ENCODE measurements around the gene MPST.
"Not testable (repeated sequence)": the region's sequence is repeated elsewhere in the genome, so short reads cannot be mapped to it uniquely, and the experiment has no call there.

MPST gene

DNA sequence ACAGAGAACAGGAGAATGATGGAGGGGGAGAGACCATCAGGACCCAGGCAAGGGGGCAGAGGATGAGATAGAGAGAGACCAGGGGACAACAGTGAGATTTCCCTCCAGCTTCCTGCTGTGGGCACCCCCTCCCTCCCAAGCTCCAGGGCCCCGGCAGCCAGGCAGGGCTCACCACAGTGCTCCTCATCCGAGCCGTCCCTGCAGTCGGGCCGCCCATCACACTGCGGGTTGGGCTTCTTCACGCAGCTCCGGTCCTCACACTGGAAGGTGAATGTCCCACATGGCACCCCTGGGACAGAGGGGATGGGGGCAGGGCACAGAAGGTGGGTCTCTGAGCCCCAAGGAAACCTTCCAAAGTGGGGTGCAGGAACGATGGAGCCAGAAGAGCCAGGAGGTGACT, 51.2 kb downstream of the MPST start:
- Histone ChIP-seq H2AFZ (ENCODE audit: low read depth) (no peak overlapping the region), H3K36me3 (ENCODE audit: insufficient read depth) (no peaks in the 10 kb centered on the region), H3K4me3 (IDR thresholded peaks at IDR 0.05; ENCODE audit: insufficient read depth, low read depth, low read length) (no peak overlapping the region), H3K9ac (no peak overlapping the region), H3K4me2 (no peak overlapping the region), H4K20me1 (ENCODE audit: insufficient read depth) (no peaks in the 10 kb centered on the region), H3K4me1 (ENCODE audit: low read depth, poor library complexity, severe bottlenecking) (no peaks in the 10 kb centered on the region), H3K27me3 (ENCODE audit: insufficient read depth, low read depth) (peaks cover 22% of the 10 kb centered on the region), H3K79me2 (ENCODE audit: insufficient read depth, low read depth) (no peaks in the 10 kb centered on the region), H3K27ac (no peak overlapping the region)
- TF ChIP-seq, protein P1, sequence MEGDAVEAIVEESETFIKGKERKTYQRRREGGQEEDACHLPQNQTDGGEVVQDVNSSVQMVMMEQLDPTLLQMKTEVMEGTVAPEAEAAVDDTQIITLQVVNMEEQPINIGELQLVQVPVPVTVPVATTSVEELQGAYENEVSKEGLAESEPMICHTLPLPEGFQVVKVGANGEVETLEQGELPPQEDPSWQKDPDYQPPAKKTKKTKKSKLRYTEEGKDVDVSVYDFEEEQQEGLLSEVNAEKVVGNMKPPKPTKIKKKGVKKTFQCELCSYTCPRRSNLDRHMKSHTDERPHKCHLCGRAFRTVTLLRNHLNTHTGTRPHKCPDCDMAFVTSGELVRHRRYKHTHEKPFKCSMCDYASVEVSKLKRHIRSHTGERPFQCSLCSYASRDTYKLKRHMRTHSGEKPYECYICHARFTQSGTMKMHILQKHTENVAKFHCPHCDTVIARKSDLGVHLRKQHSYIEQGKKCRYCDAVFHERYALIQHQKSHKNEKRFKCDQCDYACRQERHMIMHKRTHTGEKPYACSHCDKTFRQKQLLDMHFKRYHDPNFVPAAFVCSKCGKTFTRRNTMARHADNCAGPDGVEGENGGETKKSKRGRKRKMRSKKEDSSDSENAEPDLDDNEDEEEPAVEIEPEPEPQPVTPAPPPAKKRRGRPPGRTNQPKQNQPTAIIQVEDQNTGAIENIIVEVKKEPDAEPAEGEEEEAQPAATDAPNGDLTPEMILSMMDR (conservative IDR thresholded peaks at IDR 0.05; ENCODE audit: low read depth, low read length), result no peak

DNA sequence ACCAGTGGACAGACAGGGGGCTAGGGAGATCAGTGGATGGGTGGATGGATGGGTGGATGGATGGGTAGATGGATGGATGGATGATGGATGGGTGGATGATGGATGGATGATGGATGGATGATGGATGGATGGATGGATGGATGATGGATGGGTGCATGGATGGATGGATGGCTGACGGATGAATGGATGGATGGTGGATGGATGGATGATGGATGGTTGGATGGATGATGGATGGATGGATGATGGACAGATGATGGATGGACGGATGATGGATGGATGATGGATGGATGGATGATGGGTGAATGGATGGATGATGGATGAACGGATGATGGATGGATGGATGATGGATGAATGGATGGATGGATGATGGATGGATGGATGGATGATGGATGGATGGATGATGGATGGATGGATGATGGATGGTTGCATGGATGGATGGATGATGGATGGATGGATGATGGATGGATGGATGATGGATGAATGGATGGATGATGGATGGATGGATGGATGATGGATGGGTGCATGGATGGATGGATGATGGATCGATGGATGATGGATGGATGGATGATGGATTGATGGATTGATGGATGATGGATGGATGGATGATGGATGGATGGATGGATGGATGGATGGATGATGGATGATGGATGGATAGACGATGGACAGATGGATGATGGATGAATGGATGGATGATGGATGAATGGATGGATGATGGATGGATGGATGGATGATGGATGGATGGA, 52.5 kb downstream of the MPST start:
- H3K9ac ChIP-seq; H3K4me3 ChIP-seq (IDR thresholded peaks at IDR 0.05; ENCODE audit: insufficient read depth, low read depth, low read length); H3K79me2 ChIP-seq (ENCODE audit: insufficient read depth, low read depth); H3K4me1 ChIP-seq (ENCODE audit: low read depth, poor library complexity, severe bottlenecking); H3K36me3 ChIP-seq (ENCODE audit: insufficient read depth); H3K27ac ChIP-seq; H3K4me2 ChIP-seq; H2AFZ ChIP-seq (ENCODE audit: low read depth); H4K20me1 ChIP-seq (ENCODE audit: insufficient read depth): not testable (repeated sequence)
- H3K27me3 ChIP-seq (ENCODE audit: insufficient read depth, low read depth), result peaks cover 30% of the 10 kb centered on the region

DNA sequence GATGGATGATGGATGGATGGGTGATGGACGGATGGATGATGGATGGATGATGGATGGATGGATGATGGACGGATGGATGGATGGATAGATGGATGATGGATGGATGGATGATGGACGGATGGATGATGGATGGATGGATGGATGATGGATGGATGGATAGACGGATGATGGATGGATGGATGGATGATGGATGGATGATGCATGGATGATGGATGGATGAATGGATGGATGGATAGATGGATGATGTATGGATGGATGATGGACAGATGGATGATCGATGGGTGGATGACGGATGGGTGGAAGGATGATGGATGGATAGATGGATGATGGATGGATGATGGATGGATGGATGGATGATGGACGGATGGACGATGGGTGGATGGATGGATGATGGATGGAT, 53.1 kb downstream of the MPST start:
- H3K27ac ChIP-seq, result no peak overlapping the region
- TF ChIP-seq, protein P1 (conservative IDR thresholded peaks at IDR 0.05; ENCODE audit: low read depth, low read length), result no peak
- no peak overlapping the region for H3K9ac ChIP-seq
- H3K36me3 ChIP-seq (ENCODE audit: insufficient read depth), result no peaks in the 10 kb centered on the region
- no peak overlapping the region for H3K4me2 ChIP-seq
- no peak overlapping the region for H2AFZ ChIP-seq (ENCODE audit: low read depth)
- H3K4me3 ChIP-seq (IDR thresholded peaks at IDR 0.05; ENCODE audit: insufficient read depth, low read depth, low read length), result no peak overlapping the region
- no peaks in the 10 kb centered on the region for H4K20me1 ChIP-seq (ENCODE audit: insufficient read depth)
- no peaks in the 10 kb centered on the region for H3K79me2 ChIP-seq (ENCODE audit: insufficient read depth, low read depth)
- H3K4me1 ChIP-seq (ENCODE audit: low read depth, poor library complexity, severe bottlenecking), result no peaks in the 10 kb centered on the region
- peaks cover 30% of the 10 kb centered on the region for H3K27me3 ChIP-seq (ENCODE audit: insufficient read depth, low read depth)

DNA sequence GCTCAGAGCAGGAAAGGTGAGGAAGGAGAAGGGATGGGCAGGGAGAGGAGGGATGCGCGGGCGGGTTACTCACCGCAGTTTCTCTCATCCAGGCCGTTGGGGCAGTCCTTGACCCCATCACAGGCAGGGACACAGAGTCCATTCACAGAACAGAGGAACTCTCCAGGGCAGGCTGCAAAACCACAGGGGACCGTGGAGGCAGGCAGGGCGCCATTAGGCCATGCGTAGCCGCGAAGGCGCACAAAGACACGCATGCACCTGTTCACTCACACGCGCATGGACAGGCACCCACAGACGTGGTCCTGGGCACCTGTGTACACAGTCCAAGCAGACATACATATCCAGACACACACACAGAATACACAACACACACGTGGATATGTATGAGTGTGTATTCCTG, 55.0 kb downstream of the MPST start:
- no peak overlapping the region for H3K4me2 ChIP-seq
- TF ChIP-seq, protein P1 (conservative IDR thresholded peaks at IDR 0.05; ENCODE audit: low read depth, low read length), result no peak
- no peaks in the 10 kb centered on the region for H3K79me2 ChIP-seq (ENCODE audit: insufficient read depth, low read depth)
- no peak overlapping the region for H2AFZ ChIP-seq (ENCODE audit: low read depth)
- H3K36me3 ChIP-seq (ENCODE audit: insufficient read depth), result no peaks in the 10 kb centered on the region
- peaks cover 21% of the 10 kb centered on the region for H3K27me3 ChIP-seq (ENCODE audit: insufficient read depth, low read depth)
- H4K20me1 ChIP-seq (ENCODE audit: insufficient read depth), result no peaks in the 10 kb centered on the region
- no peak overlapping the region for H3K4me3 ChIP-seq (IDR thresholded peaks at IDR 0.05; ENCODE audit: insufficient read depth, low read depth, low read length)
- H3K27ac ChIP-seq, result no peak overlapping the region
- no peak overlapping the region for H3K9ac ChIP-seq
- H3K4me1 ChIP-seq (ENCODE audit: low read depth, poor library complexity, severe bottlenecking), result peaks cover 6% of the 10 kb centered on the region

DNA sequence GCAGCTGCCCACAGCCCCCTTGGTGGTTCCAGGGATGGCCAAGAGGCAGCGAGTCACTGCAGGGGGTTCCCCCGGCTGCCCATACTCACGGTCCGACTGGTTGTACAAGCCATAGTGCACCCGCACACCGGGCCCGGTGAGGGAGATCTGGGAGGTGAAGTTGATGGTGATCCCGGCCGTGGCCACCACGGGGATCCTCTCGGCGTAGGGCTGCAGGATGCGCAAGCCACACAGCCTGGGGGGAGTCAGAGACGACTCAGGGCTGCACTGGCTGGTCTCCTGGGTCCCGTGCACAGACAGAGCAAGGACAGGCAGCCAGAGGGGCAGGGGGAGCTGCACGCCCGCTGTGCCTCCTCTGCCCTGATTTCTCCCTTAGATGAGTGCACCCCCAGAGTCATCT, 55.5 kb downstream of the MPST start:
- TF ChIP-seq, protein P1 (conservative IDR thresholded peaks at IDR 0.05; ENCODE audit: low read depth, low read length), result no peak
- Histone ChIP-seq H4K20me1 (ENCODE audit: insufficient read depth) (no peaks in the 10 kb centered on the region), H3K9ac (no peak overlapping the region), H2AFZ (ENCODE audit: low read depth) (no peak overlapping the region), H3K27ac (no peak overlapping the region), H3K27me3 (ENCODE audit: insufficient read depth, low read depth) (peaks cover 19% of the 10 kb centered on the region), H3K4me2 (no peak overlapping the region), H3K79me2 (ENCODE audit: insufficient read depth, low read depth) (no peaks in the 10 kb centered on the region), H3K4me1 (ENCODE audit: low read depth, poor library complexity, severe bottlenecking) (peaks cover 6% of the 10 kb centered on the region), H3K4me3 (IDR thresholded peaks at IDR 0.05; ENCODE audit: insufficient read depth, low read depth, low read length) (no peak overlapping the region), H3K36me3 (ENCODE audit: insufficient read depth) (no peaks in the 10 kb centered on the region)

Data from KMS-11 (cell line).